Measurements from ENCODE around the gene PSEN2. TPM values are rescaled to one million over a fixed set of nuclear protein-coding genes. Genes with fewer than 3 reads are reported as not detected.
A peak's percentile ranks its signal among the peaks of the same experiment; 100 is the strongest.

Gene PSEN2
- total RNA-seq, 4 donors from 2014 or later: 31.4 to 57.8 (median 39.1) TPM

- Histone ChIP-seq H3K27ac (no peak overlapping the region), H3K4me3 (no peak overlapping the region), H3K27me3 (no peaks in the 10 kb centered on the region), H3K9me3 (no peaks in the 10 kb centered on the region), H3K4me1 (peaks cover 0 to 13% (median 6%) of the 10 kb centered on the region in 4 donors), H3K36me3 (no peaks in the 10 kb centered on the region)
- no peak for TF ChIP-seq POLR2A (IDR thresholded peaks at IDR 0.05)
- no peak for TF ChIP-seq CTCF (IDR thresholded peaks at IDR 0.05)
- peak in 1 of 3 donors; percentile 45 for DNase-seq
Measured at GRCh38 chr1:226825037-226825745, 45.2 kb upstream of the PSEN2 start.

GRCh38 chr1:226825746-226826100, 44.7 kb upstream of the PSEN2 start:
- no peaks in the 10 kb centered on the region for H3K9me3 ChIP-seq
- no peak overlapping the region for H3K4me3 ChIP-seq
- peaks cover 0 to 13% (median 6%) of the 10 kb centered on the region in 4 donors for H3K4me1 ChIP-seq
- no peaks in the 10 kb centered on the region for H3K36me3 ChIP-seq
- no peak overlapping the region for H3K27ac ChIP-seq
- TF ChIP-seq POLR2A (IDR thresholded peaks at IDR 0.05) (no peak), CTCF (IDR thresholded peaks at IDR 0.05) (no peak)
- no peaks in the 10 kb centered on the region for H3K27me3 ChIP-seq
- DNase-seq: no peak

- peak in 1 of 3 donors; percentile 41 for DNase-seq
Measured at GRCh38 chr1:226826479-226827261, 43.7 kb upstream of the PSEN2 start.

GRCh38 chr1:226827458-226827857, 43.0 kb upstream of the PSEN2 start:
- Histone ChIP-seq H3K27me3 (no peaks in the 10 kb centered on the region), H3K27ac (peak overlapping the region; percentile 15 to 72 (median 42)), H3K4me1 (peaks cover 0 to 11% (median 2%) of the 10 kb centered on the region in 4 donors), H3K4me3 (no peak overlapping the region), H3K36me3 (no peaks in the 10 kb centered on the region), H3K9me3 (no peaks in the 10 kb centered on the region)
- TF ChIP-seq POLR2A (IDR thresholded peaks at IDR 0.05): no peak
- TF ChIP-seq CTCF (IDR thresholded peaks at IDR 0.05): no peak
- peak in 1 of 3 donors; percentile 58 for DNase-seq

More at GRCh38 chr1:226826479-226827261, 43.7 kb upstream of the PSEN2 start:
- TF ChIP-seq POLR2A (IDR thresholded peaks at IDR 0.05): no peak
- H3K4me3 ChIP-seq: no peak overlapping the region
- no peaks in the 10 kb centered on the region for H3K9me3 ChIP-seq
- no peaks in the 10 kb centered on the region for H3K27me3 ChIP-seq
- peaks cover 0 to 11% (median 5%) of the 10 kb centered on the region in 4 donors for H3K4me1 ChIP-seq
- peak overlapping the region in 1 of 4 donors; percentile 72 for H3K27ac ChIP-seq
- H3K36me3 ChIP-seq: no peaks in the 10 kb centered on the region

- TF ChIP-seq POLR2A (IDR thresholded peaks at IDR 0.05): peak in 1 of 2 donors; percentile 32
- peak; percentile 86 to 96 (median 96) for TF ChIP-seq CTCF (IDR thresholded peaks at IDR 0.05)
- DNase-seq: peak; percentile 92 to 98 (median 96)
- H3K27ac ChIP-seq: peak overlapping the region in 3 of 4 donors; percentile 23 to 72 (median 61)
- H3K27me3 ChIP-seq: no peaks in the 10 kb centered on the region
- no peaks in the 10 kb centered on the region for H3K36me3 ChIP-seq
- no peaks in the 10 kb centered on the region for H3K9me3 ChIP-seq
- peak overlapping the region in 1 of 4 donors; percentile 7 for H3K4me3 ChIP-seq
- H3K4me1 ChIP-seq: peaks cover 0 to 11% (median 2%) of the 10 kb centered on the region in 4 donors
Measured at GRCh38 chr1:226827968-226828513, 42.4 kb upstream of the PSEN2 start.
